GM19395 (cell line): ENCODE measurements around the gene RNU6-1.

ENCODE experiments used
- ATAC-seq: cut with Tn5 transposase; IDR thresholded peaks from one replicate; pipeline ENCODE4 v1.9.1; 2021; ENCODE audit warnings: mild to moderate bottlenecking, moderate library complexity; ENCODE audit not compliant: unreplicated experiment

The RNU6-1 gene

GRCh38 chr15:67822537-67823313 is 17.1 kb downstream of the RNU6-1 start:
- ATAC-seq, result no peak

- no peak for ATAC-seq
Measured at GRCh38 chr15:67821784-67822440, 17.9 kb downstream of the RNU6-1 start.

GRCh38 chr15:67820992-67821783 is 18.7 kb downstream of the RNU6-1 start:
- no peak for ATAC-seq

- ATAC-seq, result no peak
Measured at GRCh38 chr15:67820122-67820991, 19.5 kb downstream of the RNU6-1 start.

GRCh38 chr15:67819636-67820035 is 20.2 kb downstream of the RNU6-1 start:
- ATAC-seq, result no peak

- ATAC-seq, result no peak
Measured at GRCh38 chr15:67818464-67818863, 21.4 kb downstream of the RNU6-1 start.

GRCh38 chr15:67816668-67817067 is 23.2 kb downstream of the RNU6-1 start:
- no peak for ATAC-seq

- ATAC-seq, result no peak
Measured at GRCh38 chr15:67815036-67815592, 24.7 kb downstream of the RNU6-1 start.

GRCh38 chr15:67813104-67813634 is 26.7 kb downstream of the RNU6-1 start:
- ATAC-seq, result no peak

GRCh38 chr15:67812241-67812644 is 27.6 kb downstream of the RNU6-1 start:
- no peak for ATAC-seq

- ATAC-seq, result no peak
Measured at GRCh38 chr15:67809866-67810265, 30.0 kb downstream of the RNU6-1 start.

GRCh38 chr15:67809441-67809840 is 30.4 kb downstream of the RNU6-1 start:
- no peak for ATAC-seq

- no peak for ATAC-seq
Measured at GRCh38 chr15:67808821-67809220, 31.0 kb downstream of the RNU6-1 start.

GRCh38 chr15:67807836-67808235 is 32.0 kb downstream of the RNU6-1 start:
- ATAC-seq, result no peak

- no peak for ATAC-seq
Measured at GRCh38 chr15:67807141-67807540, 32.7 kb downstream of the RNU6-1 start.

GRCh38 chr15:67806536-67806935 is 33.3 kb downstream of the RNU6-1 start:
- no peak for ATAC-seq

GRCh38 chr15:67805666-67806516 is 34.0 kb downstream of the RNU6-1 start:
- ATAC-seq, result no peak

GRCh38 chr15:67805008-67805665 is 34.7 kb downstream of the RNU6-1 start:
- ATAC-seq, result no peak
